Measurements from ENCODE around the gene GLUL. TPM values are rescaled to one million over a fixed set of nuclear protein-coding genes. Genes with fewer than 3 reads are reported as not detected.

The GLUL gene
- polyA plus RNA-seq, 3 donors: 506 to 1,423 (median 523) TPM

DNA sequence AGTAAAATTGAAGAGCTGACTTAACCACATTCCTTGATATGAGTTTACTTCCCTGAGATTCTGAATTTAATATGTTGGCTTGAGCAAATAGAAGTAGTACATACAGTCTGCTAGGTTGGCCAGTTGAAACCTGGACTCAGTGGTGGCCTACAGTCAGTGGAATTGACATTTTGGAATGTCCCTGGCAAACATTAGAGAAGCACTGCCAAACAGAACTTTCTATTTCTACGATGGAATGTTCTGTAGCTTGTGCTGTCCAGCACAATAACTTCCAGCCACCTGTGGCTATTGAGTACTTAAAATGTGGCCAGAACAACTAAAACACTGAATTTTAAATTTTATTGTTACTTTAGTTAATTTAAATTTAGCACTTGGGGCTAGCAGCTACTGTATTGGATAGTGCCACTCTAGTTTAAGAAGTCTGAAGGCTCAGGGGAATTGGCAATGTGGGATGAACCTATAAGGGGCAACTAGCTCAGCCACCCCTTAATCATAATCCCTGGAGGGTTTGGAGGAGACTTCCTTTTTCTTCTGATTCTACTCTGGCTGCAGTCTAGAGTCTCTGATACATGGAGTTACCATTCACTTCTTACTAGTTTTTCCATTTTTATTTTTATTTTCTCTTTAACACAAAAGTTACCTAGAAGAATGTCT lies 19.2 kb upstream of the GLUL start:
- H3K4me3 Mint-ChIP-seq: no peak overlapping the region
- Histone ChIP-seq H3K27me3 (ENCODE audit: control insufficient read depth in 2 of 2, insufficient read depth in 2 of 2, low read length in 2 of 2) (no peaks in the 10 kb centered on the region), H3K9ac (ENCODE audit: insufficient read depth, low read length, poor library complexity, severe bottlenecking) (no peak overlapping the region), H3K9me3 (replicated peaks in 1 of 2; ENCODE audit: control insufficient read depth in 1 of 2, insufficient read depth in 1 of 2, low read length in 2 of 2) (peaks cover 0 to under 1% of the 10 kb centered on the region in 2 donors), H3K4me2 (replicated peaks; ENCODE audit: extremely low read depth, low read length, poor library complexity, severe bottlenecking) (no peak overlapping the region), H2AFZ (ENCODE audit: insufficient read depth, low read depth, low read length, poor library complexity, severe bottlenecking) (no peak overlapping the region), H3K27ac (ENCODE audit: low read depth in 1 of 2, low read length in 2 of 2) (no peak overlapping the region), H3K4me3 (replicated peaks in 1 of 3; ENCODE audit: low read depth in 2 of 3, low read length in 3 of 3) (no peak overlapping the region), H4K20me1 (ENCODE audit: insufficient read depth, low read length) (no peaks in the 10 kb centered on the region), H3K79me2 (ENCODE audit: insufficient read depth, low read length) (no peaks in the 10 kb centered on the region), H3K4me1 (ENCODE audit: control insufficient read depth in 1 of 2, insufficient read depth in 2 of 2, low read length in 2 of 2) (no peaks in the 10 kb centered on the region), H3K36me3 (replicated peaks in 1 of 2; ENCODE audit: control insufficient read depth in 1 of 2, insufficient read depth in 2 of 2, low read length in 2 of 2) (no peaks in the 10 kb centered on the region)
- TF ChIP-seq, protein P1, sequence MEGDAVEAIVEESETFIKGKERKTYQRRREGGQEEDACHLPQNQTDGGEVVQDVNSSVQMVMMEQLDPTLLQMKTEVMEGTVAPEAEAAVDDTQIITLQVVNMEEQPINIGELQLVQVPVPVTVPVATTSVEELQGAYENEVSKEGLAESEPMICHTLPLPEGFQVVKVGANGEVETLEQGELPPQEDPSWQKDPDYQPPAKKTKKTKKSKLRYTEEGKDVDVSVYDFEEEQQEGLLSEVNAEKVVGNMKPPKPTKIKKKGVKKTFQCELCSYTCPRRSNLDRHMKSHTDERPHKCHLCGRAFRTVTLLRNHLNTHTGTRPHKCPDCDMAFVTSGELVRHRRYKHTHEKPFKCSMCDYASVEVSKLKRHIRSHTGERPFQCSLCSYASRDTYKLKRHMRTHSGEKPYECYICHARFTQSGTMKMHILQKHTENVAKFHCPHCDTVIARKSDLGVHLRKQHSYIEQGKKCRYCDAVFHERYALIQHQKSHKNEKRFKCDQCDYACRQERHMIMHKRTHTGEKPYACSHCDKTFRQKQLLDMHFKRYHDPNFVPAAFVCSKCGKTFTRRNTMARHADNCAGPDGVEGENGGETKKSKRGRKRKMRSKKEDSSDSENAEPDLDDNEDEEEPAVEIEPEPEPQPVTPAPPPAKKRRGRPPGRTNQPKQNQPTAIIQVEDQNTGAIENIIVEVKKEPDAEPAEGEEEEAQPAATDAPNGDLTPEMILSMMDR (IDR thresholded peaks at IDR 0.05): no peak
- no peak overlapping the region for H3K27ac Mint-ChIP-seq
- H3K4me1 Mint-ChIP-seq: no peaks in the 10 kb centered on the region
- no peak for DNase-seq
- intact Hi-C loops (cut with micrococcal nuclease): no loop called here
- H3K36me3 Mint-ChIP-seq: no peaks in the 10 kb centered on the region
- no CpG with 5 or more reads among the region's 1 CpG for WGBS (ENCODE audit: insufficient coverage)
- peaks cover 0 to 3% (median under 1%) of the 10 kb centered on the region in 7 donors for H3K9me3 Mint-ChIP-seq
- peaks cover 5 to 13% (median 11%) of the 10 kb centered on the region in 3 donors for H3K27me3 Mint-ChIP-seq (ENCODE audit: low read depth in 3 of 3)

- H3K9me3 ChIP-seq (replicated peaks in 1 of 2; ENCODE audit: control insufficient read depth in 1 of 2, insufficient read depth in 1 of 2, low read length in 2 of 2): peaks cover 3 to 6% of the 10 kb centered on the region in 2 donors
- H3K27me3 ChIP-seq (ENCODE audit: control insufficient read depth in 2 of 2, insufficient read depth in 2 of 2, low read length in 2 of 2): no peaks in the 10 kb centered on the region
- no peak overlapping the region for H2AFZ ChIP-seq (ENCODE audit: insufficient read depth, low read depth, low read length, poor library complexity, severe bottlenecking)
- intact Hi-C loops (cut with micrococcal nuclease): no loop called here
- H3K27ac Mint-ChIP-seq: no peak overlapping the region
- no peaks in the 10 kb centered on the region for H3K36me3 ChIP-seq (replicated peaks in 1 of 2; ENCODE audit: control insufficient read depth in 1 of 2, insufficient read depth in 2 of 2, low read length in 2 of 2)
- H3K4me1 Mint-ChIP-seq: no peaks in the 10 kb centered on the region
- no peaks in the 10 kb centered on the region for H4K20me1 ChIP-seq (ENCODE audit: insufficient read depth, low read length)
- no peak for DNase-seq
- H3K4me2 ChIP-seq (replicated peaks; ENCODE audit: extremely low read depth, low read length, poor library complexity, severe bottlenecking): no peak overlapping the region
- peaks cover 2 to 7% (median 7%) of the 10 kb centered on the region in 3 donors for H3K27me3 Mint-ChIP-seq (ENCODE audit: low read depth in 3 of 3)
- H3K36me3 Mint-ChIP-seq: no peaks in the 10 kb centered on the region
- H3K4me3 ChIP-seq (replicated peaks in 1 of 3; ENCODE audit: low read depth in 2 of 3, low read length in 3 of 3): no peak overlapping the region
- WGBS (ENCODE audit: insufficient coverage): no CpG with 5 or more reads among the region's 4 CpGs
- H3K4me3 Mint-ChIP-seq: no peak overlapping the region
- TF ChIP-seq, protein P1 (IDR thresholded peaks at IDR 0.05): no peak
- H3K9me3 Mint-ChIP-seq: peaks cover 4 to 8% (median 6%) of the 10 kb centered on the region in 7 donors
- H3K79me2 ChIP-seq (ENCODE audit: insufficient read depth, low read length): no peaks in the 10 kb centered on the region
- no peaks in the 10 kb centered on the region for H3K4me1 ChIP-seq (ENCODE audit: control insufficient read depth in 1 of 2, insufficient read depth in 2 of 2, low read length in 2 of 2)
- no peak overlapping the region for H3K27ac ChIP-seq (ENCODE audit: low read depth in 1 of 2, low read length in 2 of 2)
- no peak overlapping the region for H3K9ac ChIP-seq (ENCODE audit: insufficient read depth, low read length, poor library complexity, severe bottlenecking)
These were observed 18.5 kb upstream of the GLUL start for GRCh38 chr1:182410138-182410537.

Measured in CD14-positive monocyte (primary cell).